GM18867 (cell line): ENCODE measurements around the gene PRIM2.
"Not testable (repeated sequence)": the region's sequence is repeated elsewhere in the genome, so short reads cannot be mapped to it uniquely, and the experiment has no call there.

Experiments
- ATAC-seq: cut with Tn5 transposase; IDR thresholded peaks from one replicate; pipeline ENCODE4 v1.9.1; 2021; ENCODE audit warnings: mild to moderate bottlenecking, moderate library complexity; ENCODE audit not compliant: unreplicated experiment

Gene PRIM2

GRCh38 chr6:57443181-57443580 lies 125.8 kb downstream of the PRIM2 start:
- ATAC-seq = not testable (repeated sequence)

GRCh38 chr6:57444787-57445186 lies 127.4 kb downstream of the PRIM2 start:
- not testable (repeated sequence) for ATAC-seq

- not testable (repeated sequence) for ATAC-seq
Measured at GRCh38 chr6:57445379-57445778, 127.9 kb downstream of the PRIM2 start.

- ATAC-seq = not testable (repeated sequence)
Measured at GRCh38 chr6:57445790-57446468, 128.5 kb downstream of the PRIM2 start.

- not testable (repeated sequence) for ATAC-seq
Measured at GRCh38 chr6:57449496-57450066, 132.2 kb downstream of the PRIM2 start.

- not testable (repeated sequence) for ATAC-seq
Measured at GRCh38 chr6:57459781-57460180, 142.4 kb downstream of the PRIM2 start.

- ATAC-seq = not testable (repeated sequence)
Measured at GRCh38 chr6:57461022-57461421, 143.6 kb downstream of the PRIM2 start.

- ATAC-seq = not testable (repeated sequence)
Measured at GRCh38 chr6:57463809-57464208, 146.4 kb downstream of the PRIM2 start.

- not testable (repeated sequence) for ATAC-seq
Measured at GRCh38 chr6:57465968-57466367, 148.5 kb downstream of the PRIM2 start.

GRCh38 chr6:57469072-57469471 lies 151.6 kb downstream of the PRIM2 start:
- no peak for ATAC-seq

GRCh38 chr6:57470148-57470547 lies 152.7 kb downstream of the PRIM2 start:
- ATAC-seq = not testable (repeated sequence)

GRCh38 chr6:57471314-57471864 lies 154.0 kb downstream of the PRIM2 start:
- not testable (repeated sequence) for ATAC-seq

GRCh38 chr6:57472861-57473362 lies 155.5 kb downstream of the PRIM2 start:
- not testable (repeated sequence) for ATAC-seq

- ATAC-seq = not testable (repeated sequence)
Measured at GRCh38 chr6:57474862-57475475, 157.5 kb downstream of the PRIM2 start.

- not testable (repeated sequence) for ATAC-seq
Measured at GRCh38 chr6:57475656-57476055, 158.2 kb downstream of the PRIM2 start.

GRCh38 chr6:57480194-57480593 lies 162.8 kb downstream of the PRIM2 start:
- ATAC-seq = not testable (repeated sequence)

- not testable (repeated sequence) for ATAC-seq
Measured at GRCh38 chr6:57481121-57481520, 163.7 kb downstream of the PRIM2 start.

GRCh38 chr6:57482471-57482870 lies 165.0 kb downstream of the PRIM2 start:
- not testable (repeated sequence) for ATAC-seq

- not testable (repeated sequence) for ATAC-seq
Measured at GRCh38 chr6:57486494-57487081, 169.2 kb downstream of the PRIM2 start.

- ATAC-seq = not testable (repeated sequence)
Measured at GRCh38 chr6:57488551-57488950, 171.1 kb downstream of the PRIM2 start.

GRCh38 chr6:57489887-57490286 lies 172.5 kb downstream of the PRIM2 start:
- not testable (repeated sequence) for ATAC-seq
